Stimulated activated CD8-positive, alpha-beta memory T cell treated with anti-CD3 and anti-CD28 coated beads, Interleukin-7, amount 100 ng/mL, for 4 hours (primary cell): Measurements from ENCODE around the gene SNCG.
"Not testable (repeated sequence)": the region's sequence is repeated elsewhere in the genome, so short reads cannot be mapped to it uniquely, and the experiment has no call there.

Experiments used
- DNase-seq, 2 donors: peaks; one replicate each; pipeline ENCODE4 v3.0.0-alpha.2; 2020; ENCODE audit warnings: low read depth in 2 of 2

Gene SNCG

DNA sequence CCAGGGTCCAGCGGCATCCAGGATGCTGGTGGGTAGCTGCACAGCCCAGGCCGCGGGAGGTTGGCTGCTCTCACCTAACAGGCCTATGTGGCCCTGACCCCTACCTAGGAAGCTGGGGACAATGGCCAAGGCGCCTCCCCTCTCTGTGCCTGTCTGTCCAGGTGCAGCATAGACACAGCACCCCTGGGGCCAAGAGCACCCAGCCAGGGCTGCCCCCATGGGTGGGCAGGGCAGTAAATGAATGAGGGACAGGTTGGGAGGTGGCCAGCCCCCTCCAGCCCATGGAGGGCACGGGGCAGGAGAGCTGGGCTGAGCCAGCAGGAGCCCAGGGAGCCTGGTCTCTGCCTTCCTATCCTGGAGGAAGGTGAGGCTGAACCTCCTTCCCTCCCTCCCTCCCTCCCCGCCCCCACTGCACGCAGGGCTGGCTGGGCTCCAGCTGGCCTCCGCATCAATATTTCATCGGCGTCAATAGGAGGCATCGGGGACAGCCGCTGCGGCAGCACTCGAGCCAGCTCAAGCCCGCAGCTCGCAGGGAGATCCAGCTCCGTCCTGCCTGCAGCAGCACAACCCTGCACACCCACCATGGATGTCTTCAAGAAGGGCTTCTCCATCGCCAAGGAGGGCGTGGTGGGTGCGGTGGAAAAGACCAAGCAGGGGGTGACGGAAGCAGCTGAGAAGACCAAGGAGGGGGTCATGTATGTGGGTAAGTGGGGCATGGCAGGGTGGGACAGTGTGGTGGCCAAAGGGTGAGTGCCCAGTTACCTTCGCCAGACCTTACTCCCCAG, at the start of gene SNCG:
SNCG (plus strand) TSS at position 484 of the 785 bp plus-strand sequence; CDS start at position 583, 99 bp downstream.
- DNase-seq, result no peak

DNA sequence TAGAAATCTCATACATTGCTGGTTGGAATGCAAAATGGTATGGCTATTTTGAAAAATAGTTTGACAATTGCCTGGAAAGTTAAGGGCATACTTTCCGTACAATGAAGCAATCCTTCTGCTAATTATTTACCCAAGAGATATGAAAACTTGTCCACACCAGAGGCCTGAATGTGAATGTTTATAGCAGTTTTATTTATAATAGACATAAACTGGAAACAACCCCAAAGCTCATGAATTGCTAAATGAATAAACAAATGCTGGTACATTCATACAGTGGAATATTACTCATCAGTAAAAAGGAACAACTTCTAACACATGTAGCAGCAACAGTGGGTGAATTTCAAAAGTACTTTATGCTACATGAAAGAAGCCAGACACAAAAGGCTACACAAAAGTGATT, 43.7 kb upstream of the SNCG start:
- DNase-seq, result no peak

- DNase-seq, result no peak
Measured at GRCh38 chr10:86918022-86918471, 40.4 kb upstream of the SNCG start.

- DNase-seq, result no peak
Measured at GRCh38 chr10:86922553-86922961, 35.8 kb upstream of the SNCG start.

DNA sequence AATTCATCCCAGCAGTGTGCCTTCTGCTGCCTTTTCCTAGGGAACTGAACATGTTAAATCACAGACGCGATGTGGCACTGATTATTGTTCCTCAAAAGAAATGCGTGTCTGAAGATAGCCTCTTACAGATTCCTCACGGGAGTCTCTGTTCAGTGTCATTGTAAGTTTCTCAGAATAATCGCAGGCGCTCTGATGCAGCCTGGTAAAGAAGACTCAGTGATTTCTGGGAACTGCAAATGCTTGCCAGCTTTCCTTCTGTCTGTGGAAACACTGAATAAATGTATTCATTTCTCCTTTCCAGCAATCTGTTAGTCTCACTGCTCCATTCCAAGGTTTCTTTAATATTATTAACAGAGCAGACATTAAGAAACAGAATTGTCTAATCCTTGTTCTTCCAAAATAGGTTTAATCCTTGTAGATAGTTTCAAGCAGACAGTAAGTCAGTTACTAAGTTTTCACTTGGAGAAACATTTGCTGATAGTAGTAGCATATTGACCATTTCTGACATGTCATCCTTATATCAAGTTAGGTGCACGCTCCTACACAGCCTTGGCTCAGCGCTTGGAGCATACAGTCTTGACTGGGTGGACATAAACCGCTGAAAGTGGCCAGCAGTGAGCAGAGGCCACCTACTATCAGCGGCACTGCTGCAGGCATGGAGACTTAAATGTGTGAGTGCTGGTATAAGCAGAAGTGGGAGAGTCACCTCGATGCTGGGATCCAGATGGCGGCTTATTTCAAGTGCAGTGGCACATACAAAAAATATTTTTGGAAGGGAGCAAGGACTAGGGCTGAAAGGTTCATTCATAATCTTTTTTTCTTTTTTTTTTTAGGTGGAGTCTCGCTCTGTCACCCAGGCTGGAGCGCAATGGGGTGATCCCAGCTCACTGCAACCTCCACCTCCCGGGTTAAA, 28.7 kb upstream of the SNCG start:
- DNase-seq, result no peak

DNA sequence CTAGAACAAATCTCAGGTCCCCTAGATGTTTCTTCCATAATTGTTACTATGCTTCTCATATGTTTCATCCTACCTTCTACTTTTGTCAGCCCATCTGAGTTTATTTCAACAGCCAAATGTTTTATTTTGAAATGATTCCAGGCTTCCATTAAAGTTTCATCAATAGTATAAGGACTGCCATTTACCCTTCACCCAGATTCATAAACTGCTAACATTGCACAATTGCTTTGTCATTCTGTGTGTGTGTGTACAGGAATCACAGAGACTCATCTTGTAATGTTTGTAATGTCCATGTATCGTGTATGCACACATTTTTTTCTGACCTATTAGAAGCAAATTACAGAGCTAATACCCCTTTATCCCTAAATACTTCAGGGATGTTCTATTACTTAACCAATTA, 26.5 kb upstream of the SNCG start:
- no peak for DNase-seq

DNA sequence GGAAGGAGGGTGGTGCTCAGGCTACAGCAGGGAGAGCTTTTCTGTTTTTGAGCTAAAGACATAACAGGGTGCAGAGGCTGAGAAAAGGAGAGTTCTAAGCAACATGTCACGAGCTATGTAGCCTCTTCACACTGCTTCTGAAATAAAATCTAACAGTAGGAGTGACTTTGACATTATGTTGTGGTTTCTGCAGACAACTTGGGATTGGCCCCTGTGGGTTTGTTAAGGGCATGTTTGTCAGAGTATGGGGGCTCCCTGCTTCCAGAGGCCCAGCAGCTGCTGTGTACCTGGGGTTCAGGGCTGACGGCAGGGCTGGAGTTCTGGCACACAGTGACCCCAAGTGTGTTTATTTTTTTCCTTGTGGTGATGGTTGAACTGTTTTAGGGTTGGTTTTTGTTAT, 25.7 kb upstream of the SNCG start:
- DNase-seq, result no peak

- DNase-seq, result not testable (repeated sequence)
Measured at GRCh38 chr10:86934162-86934711, 24.2 kb upstream of the SNCG start.

DNA sequence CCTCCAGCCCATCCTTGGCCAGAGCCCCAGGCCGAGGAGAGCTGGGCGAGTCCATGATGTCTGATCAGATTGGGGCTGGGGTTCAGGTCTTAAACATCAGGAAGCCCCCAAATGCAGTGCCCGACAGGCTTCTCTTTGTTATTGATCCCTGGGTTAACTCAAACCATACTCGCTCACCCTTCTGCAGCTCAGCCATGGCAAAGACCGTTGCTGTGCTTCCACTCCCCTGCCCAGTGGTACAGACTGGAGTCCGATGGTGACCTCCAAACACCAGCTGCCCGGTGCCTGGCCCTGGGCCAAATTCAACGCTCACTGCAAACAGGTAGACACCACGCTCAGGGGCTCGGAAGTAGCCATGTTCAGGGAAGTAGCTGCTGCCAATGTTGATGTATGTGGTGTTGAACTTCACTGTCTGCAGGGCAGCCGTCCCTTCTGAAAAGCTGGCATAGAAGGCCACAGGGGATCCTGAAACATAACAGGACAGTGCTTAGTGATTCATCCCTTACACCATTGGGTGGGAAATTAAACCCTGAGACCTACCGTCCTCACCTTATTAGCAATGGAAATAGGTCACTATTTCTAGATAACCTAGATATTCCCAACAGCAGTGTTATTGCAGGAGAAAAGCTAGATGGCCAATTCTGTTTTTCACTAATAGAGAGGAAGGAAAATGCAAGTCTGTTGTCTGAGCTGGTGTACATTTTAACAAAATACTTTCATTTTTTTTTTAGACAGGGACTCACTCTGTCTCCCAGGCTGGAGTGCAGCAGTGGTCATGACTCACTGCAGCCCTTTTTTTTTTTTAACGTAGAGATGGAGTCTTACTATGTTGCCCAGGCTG, 21.5 kb upstream of the SNCG start:
- DNase-seq, result no peak

DNA sequence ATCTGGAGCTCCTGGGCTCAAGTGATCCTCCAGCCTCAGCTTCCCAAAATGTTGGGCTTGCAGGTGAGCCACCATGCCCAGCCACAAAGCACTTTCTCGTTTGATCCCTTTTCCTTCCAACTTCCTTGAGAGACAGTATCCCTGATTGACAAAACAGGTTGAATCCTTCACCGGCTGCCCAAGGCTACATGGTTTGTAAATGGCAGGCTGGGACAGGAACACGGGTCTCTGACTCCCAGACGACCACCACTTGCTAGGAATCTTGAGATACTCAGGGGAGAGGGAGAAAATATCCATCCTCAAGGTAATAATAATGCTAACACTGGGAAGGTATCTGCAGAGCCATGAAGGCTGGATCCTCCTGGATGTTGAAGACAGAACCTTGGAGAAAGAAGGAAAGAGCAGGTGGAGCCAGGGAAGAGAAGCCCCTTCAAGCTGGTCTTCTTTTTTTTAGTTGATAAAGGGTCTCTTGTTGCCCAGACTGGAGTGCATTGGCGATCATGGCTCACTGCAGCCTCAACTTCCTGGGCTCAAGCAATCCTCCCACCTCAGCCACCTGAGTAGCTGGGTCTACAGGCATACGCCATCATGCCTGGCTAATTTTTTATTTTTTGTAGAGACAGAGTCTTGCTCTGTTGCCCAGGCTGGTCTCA, 20.8 kb upstream of the SNCG start:
- DNase-seq, result no peak

GRCh38 chr10:86938260-86938659, 20.1 kb upstream of the SNCG start:
- DNase-seq, result no peak

GRCh38 chr10:86940076-86940475, 18.3 kb upstream of the SNCG start:
- not testable (repeated sequence) for DNase-seq

DNA sequence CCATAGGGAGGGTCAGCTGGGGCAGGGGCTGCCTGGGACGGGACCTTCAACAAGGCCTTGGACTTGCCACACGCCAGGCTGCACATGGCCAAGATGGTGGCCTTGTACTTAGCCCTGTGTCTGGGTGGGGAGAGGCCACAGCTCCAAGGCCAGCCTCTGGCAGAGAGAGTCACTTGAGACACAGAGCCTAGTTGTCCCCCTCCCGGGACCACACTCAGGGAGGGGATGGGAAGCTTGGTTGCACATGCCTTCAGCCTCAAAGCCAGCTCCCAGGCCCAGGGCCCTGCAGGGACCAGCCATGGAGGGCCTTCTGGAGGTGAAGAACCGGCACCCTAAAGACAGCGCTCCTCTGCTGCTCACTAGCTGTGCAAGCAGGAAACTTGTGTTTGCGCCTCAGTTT, 17.7 kb upstream of the SNCG start:
- no peak for DNase-seq

DNA sequence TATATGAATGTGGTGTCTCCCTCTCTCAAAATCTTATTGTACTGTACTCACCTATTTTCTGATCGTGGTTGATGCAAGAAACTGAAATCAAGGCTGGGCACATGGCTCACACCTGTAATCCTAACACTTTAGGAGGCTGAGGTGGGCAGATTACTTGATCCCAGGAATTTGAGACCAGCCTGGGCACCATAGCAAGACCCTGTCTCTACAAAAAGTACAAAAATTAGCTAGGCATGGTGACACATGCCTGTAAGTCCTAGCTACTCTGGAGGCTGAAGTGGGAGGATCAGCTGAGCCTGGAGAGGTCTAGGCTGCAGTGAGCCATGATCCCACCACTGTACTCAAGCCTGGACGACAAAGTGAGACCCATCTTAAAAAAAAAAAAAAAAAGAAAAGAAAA, 17.0 kb upstream of the SNCG start:
- no peak for DNase-seq

DNA sequence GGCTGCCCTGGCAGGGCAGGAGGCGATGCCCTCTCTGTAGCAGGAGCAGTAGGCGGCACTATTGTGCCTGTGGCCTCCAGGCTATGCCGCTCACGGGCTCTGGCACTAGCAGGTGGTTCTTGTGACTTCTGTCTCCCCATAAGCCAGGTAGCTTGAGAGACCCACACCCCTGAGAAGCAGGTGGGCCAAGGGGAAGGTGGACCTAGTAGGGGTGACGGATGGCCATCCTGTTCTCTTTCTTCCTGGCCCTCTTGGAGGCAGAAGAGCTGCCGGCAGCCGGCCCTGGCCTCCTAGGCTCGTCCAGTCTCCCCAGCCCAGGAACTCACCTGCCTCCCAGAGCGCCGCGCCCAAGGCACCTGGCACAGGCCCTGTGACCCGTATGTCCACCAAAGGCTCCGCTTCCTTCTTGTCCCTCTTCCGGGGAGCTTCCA, 16.4 kb upstream of the SNCG start:
- DNase-seq, result no peak

GRCh38 chr10:86942441-86943315, 15.7 kb upstream of the SNCG start:
- no peak for DNase-seq

- no peak for DNase-seq
Measured at GRCh38 chr10:86943316-86944030, 14.9 kb upstream of the SNCG start.

DNA sequence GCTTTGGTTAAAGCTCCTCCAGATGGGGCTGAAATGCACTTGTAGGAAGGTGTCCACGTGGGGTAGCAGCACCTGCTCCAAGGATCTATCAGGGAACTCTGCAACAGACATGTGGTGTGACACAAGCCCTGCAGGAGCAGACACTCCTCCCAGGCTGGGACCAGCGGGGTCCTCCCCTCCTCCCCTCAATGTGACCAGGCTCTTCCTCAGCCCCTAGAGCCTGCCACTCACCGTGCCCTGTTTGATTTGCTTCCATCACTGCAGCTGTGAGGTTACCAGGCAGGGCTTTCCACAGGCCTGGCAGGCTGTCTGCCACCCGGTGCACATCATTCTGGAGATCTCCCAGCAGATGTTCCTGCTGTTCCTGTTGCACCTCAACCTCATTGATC, 14.4 kb upstream of the SNCG start:
- DNase-seq, result no peak

DNA sequence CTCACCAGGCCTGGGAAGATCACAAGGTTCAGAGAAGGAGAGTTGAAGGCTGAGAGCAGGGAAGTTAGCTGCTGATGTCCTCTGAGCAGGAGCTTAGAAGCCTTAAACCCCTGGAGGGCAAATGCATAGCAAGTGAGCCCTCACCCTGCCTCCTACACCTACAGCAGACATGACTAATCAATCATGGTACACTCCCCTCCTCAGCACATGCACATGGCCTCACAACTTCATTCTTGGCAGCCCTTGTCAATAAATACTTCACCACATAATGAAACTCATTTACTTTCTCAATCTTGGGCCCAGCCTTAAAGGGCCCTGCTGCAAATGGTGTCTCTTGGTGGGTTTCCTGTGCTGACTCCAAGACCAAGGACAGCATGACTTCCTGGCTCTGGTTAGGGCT, 13.9 kb upstream of the SNCG start:
- no peak for DNase-seq
